DMS114 treated with DMSO at 0.1 percent for 48 hours (cell line): ENCODE results near the gene ANKRD35.
"Not testable (repeated sequence)": the region's sequence is repeated elsewhere in the genome, so short reads cannot be mapped to it uniquely, and the experiment has no call there.

Experiments
- DNase-seq: peaks from one replicate; lab custom pipeline; 2025; ENCODE audit not compliant: unreplicated experiment; lab: John Stamatoyannopoulos, UW

Gene ANKRD35

DNA sequence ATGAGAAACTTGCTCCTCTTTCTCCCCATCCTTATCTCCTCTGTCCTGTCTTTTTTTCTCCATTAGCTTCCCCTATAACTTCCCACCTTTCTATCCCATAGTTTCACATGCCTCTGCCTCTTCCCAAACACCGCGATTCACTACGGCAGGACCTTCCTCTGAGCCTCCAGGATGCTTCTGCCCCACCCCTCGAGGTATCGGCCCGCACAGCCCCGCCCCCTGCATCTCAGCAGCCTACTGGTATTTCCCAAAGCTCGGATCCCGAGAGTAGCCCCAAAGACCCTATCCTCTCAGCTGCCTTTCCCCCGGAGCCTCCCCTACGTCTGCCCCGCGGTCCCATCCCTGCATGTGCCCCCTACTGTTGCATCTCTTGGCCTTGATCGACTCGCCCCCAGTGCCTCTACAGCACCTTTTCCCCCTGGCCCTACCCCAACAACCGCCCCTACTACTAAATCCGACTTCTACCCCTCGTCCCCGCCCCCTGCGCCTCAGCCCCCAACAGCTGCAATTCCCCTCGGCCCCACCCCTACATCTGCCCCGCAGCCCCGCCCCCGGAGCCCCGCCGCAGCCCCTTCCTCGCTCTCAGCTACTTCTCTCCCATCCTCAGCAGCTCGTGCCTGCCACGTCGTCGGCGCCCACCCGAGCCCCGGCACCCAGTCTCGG, 27.3 kb downstream of the ANKRD35 start:
- DNase-seq = peak; percentile 55

DNA sequence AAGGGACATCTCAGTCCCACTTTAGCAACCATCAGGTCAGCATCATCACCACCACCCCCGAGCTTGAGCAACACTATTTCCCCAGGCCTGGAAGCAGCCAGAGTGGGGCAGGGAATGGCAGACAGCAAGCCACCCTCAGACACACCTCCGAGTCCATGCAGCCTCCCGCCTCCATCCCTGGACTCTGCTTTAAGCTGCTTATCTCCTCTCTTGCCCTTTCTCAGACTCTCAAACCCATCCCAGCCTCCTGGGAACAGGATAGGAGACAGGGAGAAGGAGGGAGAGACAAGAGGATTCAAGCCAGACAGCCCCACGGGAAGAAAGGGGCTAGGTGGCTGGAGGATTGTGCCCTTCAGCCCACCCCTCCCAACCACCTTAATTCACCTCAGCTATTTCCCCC, 28.5 kb downstream of the ANKRD35 start:
- no peak for DNase-seq

GRCh38 chr1:145855426-145855948, 30.2 kb downstream of the ANKRD35 start:
- no peak for DNase-seq

GRCh38 chr1:145849356-145850160, 36.1 kb downstream of the ANKRD35 start:
- no peak for DNase-seq

DNA sequence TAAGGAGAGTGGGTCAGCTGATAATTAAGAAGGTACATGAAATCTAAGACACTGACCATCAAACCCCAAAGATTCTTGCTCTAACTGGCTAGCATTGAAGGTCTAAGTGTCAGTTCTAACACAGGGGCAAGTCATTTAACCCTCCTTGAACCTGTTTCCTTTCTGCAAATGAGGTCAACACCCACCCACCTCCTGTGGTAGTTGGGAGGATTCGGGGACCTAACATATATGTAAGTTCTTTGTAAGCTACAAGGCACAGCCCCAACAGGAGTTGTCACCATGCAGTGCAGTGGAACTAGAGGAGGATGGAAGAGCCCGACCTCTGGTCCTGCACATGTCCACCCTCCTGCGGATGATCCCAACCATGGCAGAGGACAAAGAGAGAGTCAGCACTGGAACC, 37.8 kb downstream of the ANKRD35 start:
- no peak for DNase-seq

- DNase-seq = peak; percentile 56
These were observed 39.5 kb downstream of the ANKRD35 start for GRCh38 chr1:145846201-145846612.

DNA sequence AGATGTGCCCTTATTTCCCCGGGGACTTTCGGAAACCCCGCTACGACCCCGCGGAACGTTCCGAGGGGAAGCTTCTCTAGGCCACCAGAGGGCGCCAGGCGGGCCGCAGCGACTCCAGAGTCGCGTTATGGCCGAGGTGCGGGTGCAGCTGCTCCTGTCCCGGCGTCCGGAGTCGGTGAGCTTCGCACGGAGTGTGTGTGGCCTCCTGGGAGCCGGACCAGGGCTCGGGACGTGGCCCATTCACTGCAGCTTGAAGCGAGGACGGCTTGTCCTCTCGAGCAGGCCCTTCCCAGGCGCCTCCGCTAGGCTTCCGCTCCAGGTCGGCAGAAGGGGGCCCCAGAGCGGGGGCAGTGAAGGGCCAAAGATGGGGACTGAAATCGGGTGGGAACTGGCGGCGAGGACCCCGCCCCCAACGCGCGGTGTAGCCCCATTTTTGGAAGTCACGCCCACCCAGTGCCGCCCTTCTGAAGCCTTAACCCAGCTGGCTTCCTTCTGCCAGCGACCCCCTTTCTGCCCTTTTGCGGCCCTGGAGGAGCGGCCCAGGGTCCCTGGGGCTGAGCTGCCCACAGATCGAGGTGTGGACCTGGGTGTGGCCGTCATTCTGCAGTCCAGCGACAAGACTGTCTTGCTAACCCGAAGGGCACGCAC, 40.0 kb downstream of the ANKRD35 start, which contains the start of gene NUDT17:
TSS of gene NUDT17 (plus strand) at position 117 of the 648 bp plus-strand sequence. CDS start at position 128, 11 bp downstream.
- DNase-seq = peak; percentile 75

GRCh38 chr1:145845144-145845513, 40.5 kb downstream of the ANKRD35 start:
- DNase-seq = peak; percentile 75

DNA sequence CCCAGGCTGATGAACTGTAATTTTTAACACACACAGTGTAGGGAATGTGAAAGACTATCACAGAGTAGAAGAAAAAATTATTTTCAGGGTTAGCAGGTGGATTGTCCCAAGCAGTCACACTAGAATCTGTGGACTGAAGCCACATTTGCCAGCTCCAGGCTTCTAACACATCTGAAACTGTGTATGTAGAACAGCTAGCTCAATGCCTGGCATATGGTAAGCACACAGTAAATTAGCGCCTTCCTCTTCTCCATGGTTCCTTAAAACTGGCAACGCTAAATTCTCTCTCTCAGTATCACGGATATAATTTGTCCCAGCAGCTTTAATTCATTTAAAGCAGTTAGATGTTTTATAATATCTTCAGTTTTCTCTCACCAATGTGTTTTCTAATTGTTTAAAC, 42.6 kb downstream of the ANKRD35 start:
- DNase-seq = no peak

DNA sequence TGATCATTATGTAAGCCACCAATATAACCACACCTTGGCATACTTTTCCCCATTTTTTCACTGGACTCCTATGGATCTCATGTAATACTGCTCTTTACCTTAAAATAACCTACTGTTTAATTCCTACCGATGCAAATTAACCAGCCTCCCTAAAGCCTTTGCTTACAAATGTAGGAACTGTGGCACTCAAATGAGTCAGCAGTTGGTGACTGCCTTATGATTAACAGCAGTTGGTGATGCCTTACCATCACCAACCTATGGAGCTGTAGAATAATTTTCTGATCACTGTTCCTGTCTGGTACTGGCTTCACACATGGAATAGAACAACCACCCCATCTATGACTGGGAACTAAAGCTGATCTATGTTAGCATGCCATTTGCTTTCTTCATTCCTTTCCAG, 48.0 kb downstream of the ANKRD35 start:
- no peak for DNase-seq

GRCh38 chr1:145830810-145831209, 54.9 kb downstream of the ANKRD35 start:
- DNase-seq = not testable (repeated sequence)

DNA sequence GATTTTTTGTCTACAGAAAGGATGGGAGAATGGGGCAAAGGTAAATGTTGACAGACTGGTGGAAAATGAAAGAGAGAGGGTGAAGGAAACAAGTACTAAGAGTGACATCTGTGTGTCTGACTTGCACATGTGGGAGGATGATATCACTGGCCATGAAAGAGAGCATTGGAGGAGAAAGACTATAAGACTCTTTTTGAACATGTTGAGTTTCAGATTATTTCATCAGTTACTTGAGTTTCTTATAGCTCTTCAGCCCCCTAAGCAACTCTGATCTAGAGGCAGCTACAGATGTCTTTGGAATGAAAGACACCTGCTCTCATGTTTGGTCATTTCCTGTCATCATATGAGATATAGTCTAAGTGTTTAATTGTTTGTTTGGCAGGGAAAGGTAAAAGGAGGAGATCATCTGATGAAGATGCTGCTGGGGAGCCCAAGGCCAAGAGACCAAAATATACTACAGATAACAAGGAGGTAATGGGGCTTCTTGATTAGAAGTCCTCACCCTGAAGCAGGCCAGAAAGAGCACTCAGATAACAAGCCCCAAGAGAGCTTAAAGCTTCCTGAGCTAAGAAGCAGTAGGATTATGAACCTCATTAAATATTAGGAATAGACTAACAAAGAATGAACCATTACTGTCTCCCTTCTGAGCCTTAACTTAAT, 57.2 kb downstream of the ANKRD35 start:
- no peak for DNase-seq

GRCh38 chr1:145827966-145828365, 57.7 kb downstream of the ANKRD35 start:
- DNase-seq = no peak

- DNase-seq = no peak
These were observed 59.6 kb downstream of the ANKRD35 start for GRCh38 chr1:145826030-145826429.

DNA sequence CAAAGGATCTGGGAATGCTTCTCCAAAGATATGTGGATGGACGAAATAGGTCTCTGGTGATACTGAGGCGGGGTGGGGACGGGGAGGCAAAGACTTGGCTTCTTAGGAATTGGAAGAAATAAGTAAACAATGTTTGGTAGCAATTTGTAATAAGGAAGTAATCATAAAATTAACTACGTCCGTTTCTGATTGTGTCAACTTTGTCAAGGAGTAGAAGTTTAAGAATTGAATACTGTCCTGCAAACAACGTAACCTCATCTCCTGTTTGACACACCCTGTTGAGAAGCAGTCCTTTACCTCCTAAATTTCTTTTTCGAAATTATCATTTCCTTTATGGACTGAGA, 61.2 kb downstream of the ANKRD35 start:
- DNase-seq = no peak

- DNase-seq = peak; percentile 94
These were observed 61.8 kb downstream of the ANKRD35 start, which contains the start of the genes POLR3C and RNF115 for GRCh38 chr1:145823565-145824498. POLR3C (plus strand) TSS chr1:145824200; CDS start chr1:145825777, 1,577 bp downstream. RNF115 (minus strand) TSS chr1:145824095; CDS start chr1:145823873, 222 bp downstream.

DNA sequence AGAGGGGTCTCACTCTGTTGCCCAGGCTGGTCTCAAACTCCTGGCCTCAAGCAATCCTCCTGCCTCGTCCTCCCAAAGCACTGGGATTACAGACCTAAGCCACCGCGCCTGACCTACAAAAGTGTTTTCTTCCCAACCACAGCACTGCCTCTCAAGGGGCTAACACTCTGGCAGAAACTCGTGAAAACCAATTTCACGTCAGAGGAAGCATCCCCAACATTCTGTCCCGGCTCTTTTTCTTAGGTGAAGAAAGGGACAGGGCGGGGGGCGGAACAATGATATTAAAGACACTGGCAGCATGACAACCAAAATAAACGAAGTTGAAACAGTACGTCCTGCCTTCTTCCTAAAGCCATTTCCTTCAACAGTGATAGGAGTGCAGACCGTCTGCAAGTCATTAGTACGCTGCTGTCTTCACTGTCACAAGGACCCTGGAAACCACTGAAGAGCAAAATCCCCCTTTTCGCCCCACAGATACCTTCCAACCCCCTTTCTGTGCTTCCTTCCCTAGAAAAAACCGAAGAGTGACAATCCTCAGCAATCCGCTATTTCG, 62.8 kb downstream of the ANKRD35 start:
- not testable (repeated sequence) for DNase-seq

DNA sequence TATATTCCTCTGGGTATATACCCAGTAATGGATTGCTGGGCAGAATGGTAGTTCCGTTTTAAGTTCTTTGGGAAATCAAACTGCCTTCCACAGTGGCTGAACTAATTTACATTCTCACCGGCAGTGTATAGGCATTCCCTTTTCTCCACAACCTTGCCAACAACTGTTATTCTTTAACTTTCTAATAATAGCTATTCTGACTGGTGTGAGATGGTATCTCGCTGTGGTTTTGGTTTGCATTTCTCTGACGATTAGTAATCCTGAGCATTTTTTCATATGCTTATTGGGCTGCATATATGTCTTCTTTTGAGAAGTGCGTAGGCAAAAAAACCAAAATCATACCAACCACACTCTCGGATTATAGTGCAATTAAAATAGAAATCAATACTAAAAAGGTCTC, 67.6 kb downstream of the ANKRD35 start:
- not testable (repeated sequence) for DNase-seq
